NCI-H146 treated with DMSO at 0.1 percent for 48 hours (cell line): ENCODE measurements around the gene ZNF568.

Experiments used
- DNase-seq: peaks from one replicate; lab custom pipeline; 2025; ENCODE audit not compliant: unreplicated experiment; lab: John Stamatoyannopoulos, UW

The ZNF568 gene

DNA sequence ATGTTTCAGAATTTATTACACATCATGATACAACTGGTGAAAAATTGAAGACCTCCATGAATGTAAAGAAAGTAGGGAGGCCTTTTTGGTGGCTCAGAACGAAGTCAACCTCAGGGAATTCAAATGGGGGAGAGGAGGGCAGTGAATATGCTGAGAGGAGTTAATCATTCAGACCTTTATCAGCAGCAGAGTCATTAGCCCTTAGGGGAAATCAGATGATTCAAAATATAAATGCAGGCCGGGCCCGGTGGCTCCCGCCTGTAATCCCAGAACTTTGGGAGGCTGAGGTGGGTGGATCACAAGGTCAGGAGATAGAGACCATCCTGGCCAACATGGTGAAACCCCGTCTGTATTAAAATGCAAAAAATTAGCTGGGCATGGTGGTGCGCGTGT, 81.7 kb downstream of the ZNF568 start:
- DNase-seq = no peak

- no peak for DNase-seq
Measured at GRCh38 chr19:36999313-36999712, 83.2 kb downstream of the ZNF568 start.

GRCh38 chr19:37007587-37008220, 91.6 kb downstream of the ZNF568 start:
- no peak for DNase-seq

DNA sequence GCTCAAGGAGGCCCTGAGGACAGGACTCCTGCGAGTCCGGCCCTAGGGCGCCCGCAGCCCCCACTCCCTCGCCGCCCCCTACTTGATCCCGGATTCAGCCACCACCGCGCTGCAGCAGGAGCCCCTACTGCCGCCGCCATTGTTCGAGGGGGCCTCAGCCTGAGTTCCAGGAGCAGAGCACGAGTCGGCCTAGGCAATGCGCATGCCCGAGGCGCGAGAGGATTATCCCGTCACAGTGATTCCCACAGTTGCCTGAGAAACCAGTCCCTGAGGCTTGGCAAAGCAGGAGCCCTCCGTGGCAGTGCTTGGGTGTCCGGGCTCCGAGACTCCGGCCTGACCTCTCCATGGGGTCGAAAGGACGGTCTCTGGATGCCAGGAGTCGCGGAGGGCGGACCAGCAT, 93.7 kb downstream of the ZNF568 start:
- DNase-seq = no peak

- no peak for DNase-seq
Measured at GRCh38 chr19:37012093-37012745, 96.1 kb downstream of the ZNF568 start.

GRCh38 chr19:37014456-37014855, 98.3 kb downstream of the ZNF568 start:
- no peak for DNase-seq

DNA sequence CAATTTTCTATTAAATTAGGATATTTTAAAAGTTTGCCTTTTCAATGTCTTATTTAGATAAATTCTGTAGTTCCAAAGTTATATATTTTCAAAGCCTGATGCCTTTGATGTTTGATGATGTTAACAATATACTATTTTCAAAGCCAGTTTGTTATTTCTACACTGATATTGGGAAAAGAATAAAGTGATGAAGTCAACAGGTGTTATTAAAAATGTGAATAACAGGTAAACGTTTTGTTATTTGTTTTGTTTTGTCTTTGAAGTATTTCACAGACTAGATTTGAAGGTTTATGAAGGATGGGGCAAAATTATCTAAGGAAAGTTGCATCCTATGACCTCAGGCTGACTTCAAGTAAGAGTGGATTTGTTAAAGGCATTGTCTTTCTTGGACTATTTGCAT, 129.0 kb downstream of the ZNF568 start:
- no peak for DNase-seq
